Sigmoid colon (tissue), 7 donors: ENCODE results near the gene DAP3. TPM values are rescaled to one million over a fixed set of nuclear protein-coding genes. Genes with fewer than 3 reads are reported as not detected.

Experiments used
- DNase-seq: peaks from one replicate; pipeline ENCODE4 v3.0.0-alpha.2; 2019
- H3K27ac ChIP-seq, 4 donors: fragments of 200-600 bp; sonication (generic); one replicate each; pipeline ENCODE4 v1.5.1; 2016 to 2019; ENCODE audit warnings: mild to moderate bottlenecking in 1 of 4
- H3K27me3 ChIP-seq, 3 donors: fragments of 200-600 bp; sonication (generic); one replicate each; pipeline ENCODE4 v1.5.1; 2019; ENCODE audit warnings: mild to moderate bottlenecking in 1 of 3
- H3K36me3 ChIP-seq, 4 donors: fragments of 200-600 bp; sonication (generic); one replicate each; pipeline ENCODE4 v1.5.1; 2016 to 2019
- H3K4me1 ChIP-seq, 4 donors: fragments of 200-600 bp; sonication (generic); one replicate each; pipeline ENCODE4 v1.5.1; 2017 to 2019
- H3K4me3 ChIP-seq, 4 donors: fragments of 200-600 bp; sonication (generic); one replicate each; pipeline ENCODE4 v1.5.1; 2017 to 2019; ENCODE audit warnings: mild to moderate bottlenecking in 2 of 4, moderate library complexity in 1 of 4
- H3K9me3 ChIP-seq, 4 donors: fragments of 200-600 bp in 3 of 4; sonication (generic) in 3 of 4; one replicate each; pipeline versions ENCODE4 v1.5.1 to v1.6.1; 2013 to 2019
- EP300 ChIP-seq, 4 donors: sonication (generic); formaldehyde crosslinking; IDR thresholded peaks; one replicate each; pipeline ENCODE4 v1.6.1; 2017; ENCODE audit warnings: antibody characterized with exemption in 4 of 4
- POLR2A ChIP-seq, 2 donors: fragments of 450-650 bp; IDR thresholded peaks; one replicate each; pipeline ENCODE4 v1.6.1; 2016; ENCODE audit warnings: antibody characterized with exemption in 2 of 2, mild to moderate bottlenecking in 2 of 2, moderate library complexity in 2 of 2
- POLR2AphosphoS5 ChIP-seq, 4 donors: sonication (generic); formaldehyde crosslinking; IDR thresholded peaks; one replicate each; pipeline ENCODE4 v1.6.1; 2017; ENCODE audit warnings: antibody characterized with exemption in 4 of 4
- WGBS, 2 donors: extraction: QIAGEN DNeasy Blood & Tissue Kit; methylation state at CpG; one replicate each; pipeline ENCODE4 v1.1.7; 2013; 5-methylcytosine and 5-hydroxymethylcytosine counted together
- intact Hi-C: fragments of 100-400 bp; cut with DNase I; formaldehyde crosslinking; loops from one replicate; pipeline ENCODE4 v1.15.1; 2023
- polyA plus RNA-seq, 3 donors: library from polyadenylated mRNA; stranded (reverse); fragments of 200-250 nt; gene quantifications; one replicate each; pipeline ENCODE4 v1.2.3, GENCODE V29; 2013
- total RNA-seq, 4 donors: library from RNA; depleted of rRNA; stranded (reverse); fragments of >200 nt; gene quantifications; one replicate each; pipeline ENCODE4 v1.1.0, GENCODE V29; 2016
- TF ChIP-seq, protein P1 (sequence below), 4 experiments: fragments of 450-650 bp in 3 of 4; fragments of 200-600 bp in 1 of 4; IDR thresholded peaks; one replicate each; pipeline ENCODE4 v1.5.1; 2016 to 2019; ENCODE audit warnings: antibody characterized with exemption in 4 of 4, mild to moderate bottlenecking in 3 of 4, moderate library complexity in 2 of 4
- donor health status: healthy with polysubstance abuse.
- donor health status: Bipolar disorder and iron deficiency.
- donor health status: healthy.

DAP3 gene
- total and polyA plus RNA-seq, 7 donors: 60.3 to 180 (median 96.7) TPM

DNA sequence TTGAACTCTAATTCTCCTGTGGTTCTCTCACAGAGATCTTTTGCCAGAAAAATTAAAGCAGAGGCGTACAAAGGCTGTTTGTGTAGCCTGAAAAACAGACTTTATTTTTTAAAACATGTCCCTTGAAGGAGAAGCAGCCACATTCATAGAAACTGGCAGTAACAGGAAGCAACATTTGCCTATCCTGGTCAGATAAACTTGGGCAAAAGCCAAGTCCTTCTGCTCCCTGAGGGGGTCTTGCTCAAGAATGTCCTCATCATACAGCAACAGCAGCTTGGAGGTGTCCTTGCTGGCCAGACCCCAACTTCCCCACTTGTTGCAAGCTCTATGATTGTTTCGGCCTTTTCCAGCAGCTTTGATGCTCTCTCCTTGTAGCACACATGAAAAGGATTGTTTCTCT is 42.6 kb upstream of the DAP3 start:
- 85 to 88% methylated on average over 2 of the region's 2 CpGs for WGBS, 2 donors
- TF ChIP-seq POLR2A (IDR thresholded peaks at IDR 0.05) (no peak), POLR2AphosphoS5 (IDR thresholded peaks at IDR 0.05) (peak in 1 of 4 donors; percentile 18), EP300 (IDR thresholded peaks at IDR 0.05) (no peak)
- TF ChIP-seq, protein P1, sequence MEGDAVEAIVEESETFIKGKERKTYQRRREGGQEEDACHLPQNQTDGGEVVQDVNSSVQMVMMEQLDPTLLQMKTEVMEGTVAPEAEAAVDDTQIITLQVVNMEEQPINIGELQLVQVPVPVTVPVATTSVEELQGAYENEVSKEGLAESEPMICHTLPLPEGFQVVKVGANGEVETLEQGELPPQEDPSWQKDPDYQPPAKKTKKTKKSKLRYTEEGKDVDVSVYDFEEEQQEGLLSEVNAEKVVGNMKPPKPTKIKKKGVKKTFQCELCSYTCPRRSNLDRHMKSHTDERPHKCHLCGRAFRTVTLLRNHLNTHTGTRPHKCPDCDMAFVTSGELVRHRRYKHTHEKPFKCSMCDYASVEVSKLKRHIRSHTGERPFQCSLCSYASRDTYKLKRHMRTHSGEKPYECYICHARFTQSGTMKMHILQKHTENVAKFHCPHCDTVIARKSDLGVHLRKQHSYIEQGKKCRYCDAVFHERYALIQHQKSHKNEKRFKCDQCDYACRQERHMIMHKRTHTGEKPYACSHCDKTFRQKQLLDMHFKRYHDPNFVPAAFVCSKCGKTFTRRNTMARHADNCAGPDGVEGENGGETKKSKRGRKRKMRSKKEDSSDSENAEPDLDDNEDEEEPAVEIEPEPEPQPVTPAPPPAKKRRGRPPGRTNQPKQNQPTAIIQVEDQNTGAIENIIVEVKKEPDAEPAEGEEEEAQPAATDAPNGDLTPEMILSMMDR (IDR thresholded peaks at IDR 0.05): no peak
- H3K27ac ChIP-seq: peak overlapping the region in 3 of 4 donors; percentile 43 to 64 (median 50)
- no peaks in the 10 kb centered on the region for H3K9me3 ChIP-seq
- H3K4me3 ChIP-seq: no peak overlapping the region
- peaks cover 0 to 37% (median 27%) of the 10 kb centered on the region in 4 donors for H3K4me1 ChIP-seq
- intact Hi-C loops: no loop called here
- H3K36me3 ChIP-seq: no peaks in the 10 kb centered on the region
- DNase-seq: peak; percentile 79
- no peaks in the 10 kb centered on the region for H3K27me3 ChIP-seq

DNA sequence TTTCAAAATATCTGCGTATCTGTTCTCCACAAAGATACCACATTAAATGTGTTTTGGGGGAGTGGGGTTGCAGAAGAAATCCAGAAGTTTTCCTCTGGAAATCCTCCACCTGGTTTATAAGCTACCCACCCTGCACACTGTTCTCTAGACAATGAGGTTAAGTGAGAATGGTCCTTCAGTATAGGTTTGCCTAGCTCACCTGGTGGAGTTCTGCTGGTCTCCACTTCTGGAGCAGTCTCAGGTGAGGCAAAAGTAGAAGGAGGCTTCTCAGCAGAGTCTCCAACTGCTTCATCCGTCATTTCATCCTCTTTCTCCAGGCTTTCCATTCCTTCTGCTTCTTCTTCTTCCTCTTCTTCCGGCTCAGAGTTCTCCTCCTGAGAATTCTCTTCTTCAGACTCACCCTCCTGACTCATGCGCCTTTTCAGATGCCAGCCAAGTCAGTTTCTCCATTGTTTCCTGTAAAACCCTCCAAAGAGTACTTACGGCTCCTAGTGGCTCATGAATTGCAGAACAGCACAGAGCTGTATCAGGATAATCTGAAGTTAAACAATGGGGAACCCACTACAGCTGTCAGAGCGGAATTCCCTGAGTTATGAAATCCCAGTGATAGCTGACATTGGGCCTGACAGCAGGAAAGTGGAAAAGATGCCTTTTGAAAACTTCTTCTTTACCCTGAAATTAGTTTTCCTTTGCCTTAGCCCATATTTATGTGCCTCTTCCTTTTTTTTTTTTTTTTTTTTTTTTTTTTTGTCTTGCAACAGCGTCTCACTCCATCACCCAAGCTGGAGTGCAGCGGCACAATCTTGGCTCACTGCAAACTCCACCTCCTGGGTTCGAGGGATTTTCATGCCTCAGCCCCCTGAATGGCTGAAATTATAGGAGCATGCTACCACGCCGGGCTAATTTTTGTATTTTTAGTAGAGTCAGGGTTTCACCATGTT is 40.4 kb upstream of the DAP3 start:
- Histone ChIP-seq H3K4me1 (peaks cover 0 to 42% (median 34%) of the 10 kb centered on the region in 4 donors), H3K27me3 (no peaks in the 10 kb centered on the region), H3K36me3 (no peaks in the 10 kb centered on the region), H3K27ac (peak overlapping the region; percentile 50 to 67 (median 64)), H3K4me3 (no peak overlapping the region), H3K9me3 (no peaks in the 10 kb centered on the region)
- TF ChIP-seq POLR2A (IDR thresholded peaks at IDR 0.05) (no peak), EP300 (IDR thresholded peaks at IDR 0.05) (no peak), POLR2AphosphoS5 (IDR thresholded peaks at IDR 0.05) (peak in 2 of 4 donors; percentile 26 to 59)
- TF ChIP-seq, protein P1 (IDR thresholded peaks at IDR 0.05): peak; percentile 14 to 34 (median 28)
- 50 to 58% methylated on average over 11 of the region's 11 CpGs for WGBS, 2 donors
- intact Hi-C loops: no loop called here
- no peak for DNase-seq

DNA sequence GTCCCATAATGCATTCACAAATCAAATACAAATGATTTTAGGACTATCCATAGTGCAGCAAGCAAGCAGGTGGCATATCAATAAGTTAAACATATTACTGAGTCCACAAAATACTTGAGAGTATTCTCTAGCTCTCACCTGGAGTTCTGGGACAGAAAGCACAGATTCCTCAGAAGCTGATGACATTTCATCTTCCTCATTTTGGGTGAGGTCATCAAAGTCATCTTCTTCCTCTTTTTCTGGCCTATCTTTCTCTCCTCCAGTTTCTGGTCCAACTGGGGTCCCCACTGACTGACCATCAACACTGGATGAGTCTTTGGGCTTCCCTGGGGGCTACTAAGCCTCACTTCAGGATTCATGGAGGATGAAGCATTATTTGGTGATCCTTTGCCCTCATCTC is 39.2 kb upstream of the DAP3 start:
- Histone ChIP-seq H3K4me1 (peaks cover 0 to 39% (median 30%) of the 10 kb centered on the region in 4 donors), H3K36me3 (no peaks in the 10 kb centered on the region), H3K9me3 (no peaks in the 10 kb centered on the region), H3K27me3 (no peaks in the 10 kb centered on the region), H3K4me3 (no peak overlapping the region), H3K27ac (no peak overlapping the region)
- intact Hi-C loops: no loop called here
- TF ChIP-seq EP300 (IDR thresholded peaks at IDR 0.05): no peak
- no peak for TF ChIP-seq POLR2A (IDR thresholded peaks at IDR 0.05)
- no peak for TF ChIP-seq POLR2AphosphoS5 (IDR thresholded peaks at IDR 0.05)
- TF ChIP-seq, protein P1 (IDR thresholded peaks at IDR 0.05): no peak
- DNase-seq: no peak

DNA sequence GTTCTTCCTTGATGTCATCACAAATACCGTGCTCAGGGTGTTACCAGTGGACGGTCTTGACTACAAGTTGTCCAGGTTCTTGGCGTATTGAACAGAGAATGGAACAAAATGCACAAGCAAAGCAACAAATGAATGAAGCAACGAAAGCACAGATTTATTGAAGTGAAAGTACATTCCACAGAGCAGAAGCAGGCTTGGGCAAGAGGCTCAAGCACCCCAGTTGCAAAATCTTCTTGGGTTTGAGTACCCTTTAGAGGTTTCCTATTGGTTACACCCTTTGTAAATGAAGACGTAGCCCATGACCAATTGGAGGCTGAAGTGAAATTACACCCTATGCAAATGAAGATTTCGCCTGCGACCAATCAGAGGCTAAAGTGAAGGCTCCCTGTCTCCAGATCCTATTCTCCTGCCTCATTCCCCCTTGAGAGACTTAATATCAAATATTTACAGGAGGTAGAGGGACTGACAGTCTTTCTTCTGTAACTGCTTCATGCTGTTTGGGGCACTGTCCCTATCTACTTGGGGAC is 38.6 kb upstream of the DAP3 start:
- WGBS, 2 donors: 92 to 93% methylated on average over 7 of the region's 7 CpGs
- TF ChIP-seq POLR2AphosphoS5 (IDR thresholded peaks at IDR 0.05) (no peak), POLR2A (IDR thresholded peaks at IDR 0.05) (no peak), EP300 (IDR thresholded peaks at IDR 0.05) (no peak)
- TF ChIP-seq, protein P1 (IDR thresholded peaks at IDR 0.05): no peak

More for the DNA sequence above, 38.6 kb upstream of the DAP3 start:
- H3K4me3 ChIP-seq: no peak overlapping the region
- H3K9me3 ChIP-seq: no peaks in the 10 kb centered on the region
- H3K4me1 ChIP-seq: peaks cover 0 to 33% (median 24%) of the 10 kb centered on the region in 4 donors
- no peak overlapping the region for H3K27ac ChIP-seq
- H3K27me3 ChIP-seq: no peaks in the 10 kb centered on the region
- H3K36me3 ChIP-seq: no peaks in the 10 kb centered on the region
- intact Hi-C loops: no loop called here
- no peak for DNase-seq
